Fibroblast of pulmonary artery (primary cell): ENCODE data around the gene COL4A1.
A peak's percentile ranks its signal among the peaks of the same experiment; 100 is the strongest.

ENCODE experiments used
- DNase-seq: peaks from one replicate; pipeline ENCODE4 v3.0.0-alpha.2; 2010; ENCODE audit warnings: low read depth
- H3K4me3 ChIP-seq: replicated peaks from 2 replicates; pipeline ENCODE4 v1.5.1; 2011; ENCODE audit warnings: low read depth, mild to moderate bottlenecking, control low read depth, low read length, moderate library complexity
- TF ChIP-seq, protein P1 (sequence below): IDR thresholded peaks from 2 replicates; pipeline ENCODE4 v1.5.1; 2011; ENCODE audit warnings: mild to moderate bottlenecking, control low read depth, low read length, inconsistent platforms; ENCODE audit errors: missing control alignments

COL4A1 gene

DNA sequence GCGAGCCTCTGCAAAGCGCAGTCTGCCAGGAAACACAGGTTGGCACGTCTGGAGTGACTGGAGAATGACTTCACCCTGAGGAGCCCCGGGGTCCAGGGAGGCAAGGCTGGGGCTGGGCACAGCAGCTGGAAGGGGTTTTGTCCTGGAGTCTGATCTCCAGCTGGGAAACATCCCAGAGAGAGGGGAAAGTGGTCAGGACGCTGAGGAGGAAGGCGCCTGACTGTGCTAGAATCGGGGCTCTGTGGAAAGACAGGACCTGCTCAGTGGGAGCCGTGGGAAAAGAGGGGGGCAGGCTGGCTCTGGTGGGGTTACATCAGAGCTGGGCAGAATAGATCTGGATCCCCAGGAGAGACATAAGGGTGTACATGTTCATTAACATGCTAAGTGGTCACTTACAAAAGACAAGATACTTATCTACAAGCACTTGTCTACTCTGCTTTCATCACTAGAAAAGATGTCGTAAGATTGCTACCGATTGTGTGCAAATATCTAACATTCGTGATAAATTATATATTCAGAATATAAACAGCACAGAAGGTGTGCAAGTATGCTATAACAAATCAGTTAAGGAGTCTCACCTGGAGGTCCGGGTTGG, 106.6 kb downstream of the COL4A1 start:
- no peak overlapping the region for H3K4me3 ChIP-seq
- TF ChIP-seq, protein P1, sequence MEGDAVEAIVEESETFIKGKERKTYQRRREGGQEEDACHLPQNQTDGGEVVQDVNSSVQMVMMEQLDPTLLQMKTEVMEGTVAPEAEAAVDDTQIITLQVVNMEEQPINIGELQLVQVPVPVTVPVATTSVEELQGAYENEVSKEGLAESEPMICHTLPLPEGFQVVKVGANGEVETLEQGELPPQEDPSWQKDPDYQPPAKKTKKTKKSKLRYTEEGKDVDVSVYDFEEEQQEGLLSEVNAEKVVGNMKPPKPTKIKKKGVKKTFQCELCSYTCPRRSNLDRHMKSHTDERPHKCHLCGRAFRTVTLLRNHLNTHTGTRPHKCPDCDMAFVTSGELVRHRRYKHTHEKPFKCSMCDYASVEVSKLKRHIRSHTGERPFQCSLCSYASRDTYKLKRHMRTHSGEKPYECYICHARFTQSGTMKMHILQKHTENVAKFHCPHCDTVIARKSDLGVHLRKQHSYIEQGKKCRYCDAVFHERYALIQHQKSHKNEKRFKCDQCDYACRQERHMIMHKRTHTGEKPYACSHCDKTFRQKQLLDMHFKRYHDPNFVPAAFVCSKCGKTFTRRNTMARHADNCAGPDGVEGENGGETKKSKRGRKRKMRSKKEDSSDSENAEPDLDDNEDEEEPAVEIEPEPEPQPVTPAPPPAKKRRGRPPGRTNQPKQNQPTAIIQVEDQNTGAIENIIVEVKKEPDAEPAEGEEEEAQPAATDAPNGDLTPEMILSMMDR = no peak
- DNase-seq = no peak

- TF ChIP-seq, protein P1 = no peak
- no peak overlapping the region for H3K4me3 ChIP-seq
- DNase-seq = no peak
These were observed 107.7 kb downstream of the COL4A1 start for GRCh38 chr13:110199046-110199831.

DNA sequence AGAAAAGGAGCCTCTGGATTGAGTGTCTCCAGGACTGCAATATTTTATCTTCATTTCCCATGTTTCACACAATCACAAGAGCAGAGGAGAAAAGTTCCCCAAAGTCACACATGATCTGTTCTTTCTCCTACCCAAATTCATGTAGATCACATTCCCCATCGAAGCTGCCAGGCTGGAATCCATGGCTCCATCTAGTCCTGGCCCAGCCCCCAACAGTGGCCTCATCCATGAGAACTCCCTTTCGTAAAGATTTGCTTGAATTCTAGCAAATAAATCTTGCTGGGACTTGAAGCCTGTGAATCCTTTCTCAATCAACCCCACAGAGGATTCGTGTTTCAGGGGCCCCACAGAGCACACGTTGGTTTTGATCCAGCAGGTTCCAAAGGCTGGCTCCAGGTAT, 109.5 kb downstream of the COL4A1 start:
- TF ChIP-seq, protein P1 = no peak
- no peak overlapping the region for H3K4me3 ChIP-seq
- DNase-seq = no peak

DNA sequence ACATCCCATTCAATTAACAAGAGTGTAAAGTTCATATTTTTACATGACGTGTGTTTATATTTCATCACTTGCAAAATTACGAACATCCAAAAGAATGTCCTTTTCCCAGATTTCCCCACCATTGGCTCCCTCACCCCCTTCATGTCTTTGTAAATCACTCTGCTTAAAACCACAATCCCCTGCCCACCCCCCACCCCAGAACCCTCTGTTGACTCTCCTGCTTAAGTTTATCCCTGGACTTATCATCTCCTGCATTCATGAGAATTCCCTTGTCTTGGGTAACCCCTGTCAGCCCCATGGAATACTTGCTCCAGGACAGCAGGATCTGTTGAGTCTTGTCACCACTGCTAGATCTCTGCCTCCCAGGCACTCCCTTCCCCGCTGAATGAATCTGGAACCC, 109.9 kb downstream of the COL4A1 start:
- H3K4me3 ChIP-seq = no peak overlapping the region
- DNase-seq = peak; percentile 25
- TF ChIP-seq, protein P1 = no peak

- TF ChIP-seq, protein P1 = no peak
- DNase-seq = no peak
- no peak overlapping the region for H3K4me3 ChIP-seq
These were observed 111.1 kb downstream of the COL4A1 start for GRCh38 chr13:110195547-110196485.

- no peak overlapping the region for H3K4me3 ChIP-seq
- TF ChIP-seq, protein P1 = no peak
- peak; percentile 20 for DNase-seq
These were observed 112.5 kb downstream of the COL4A1 start for GRCh38 chr13:110194451-110194850.
